ENCODE data around the gene ZNF136.

Gene ZNF136

GRCh38 chr19:12162882-12163806 is at the start of gene ZNF136:
ZNF136 (plus strand) TSS chr19:12163096; CDS start chr19:12163204, 108 bp downstream.
- DNase-seq: peak; percentile 85

DNA sequence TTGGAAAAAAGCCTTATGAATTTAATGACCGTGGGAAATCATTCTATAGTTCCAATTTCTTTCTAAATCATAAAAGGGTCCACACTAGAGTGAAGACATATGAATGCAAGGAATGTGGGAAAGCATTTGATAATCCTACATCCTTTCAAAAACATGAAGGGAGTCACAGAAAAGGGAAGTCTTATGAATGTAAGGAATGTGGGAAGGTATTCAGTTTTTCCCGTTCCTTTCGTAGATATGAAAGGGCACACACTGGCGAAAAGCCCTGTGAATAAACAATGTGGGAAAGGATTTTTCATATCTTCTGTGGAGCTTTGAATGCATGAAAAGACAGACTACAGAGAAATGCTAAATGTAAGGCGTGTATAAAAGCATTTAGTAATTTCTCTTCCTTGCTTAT is 49.8 kb upstream of the ZNF136 start:
- DNase-seq: no peak

DNA sequence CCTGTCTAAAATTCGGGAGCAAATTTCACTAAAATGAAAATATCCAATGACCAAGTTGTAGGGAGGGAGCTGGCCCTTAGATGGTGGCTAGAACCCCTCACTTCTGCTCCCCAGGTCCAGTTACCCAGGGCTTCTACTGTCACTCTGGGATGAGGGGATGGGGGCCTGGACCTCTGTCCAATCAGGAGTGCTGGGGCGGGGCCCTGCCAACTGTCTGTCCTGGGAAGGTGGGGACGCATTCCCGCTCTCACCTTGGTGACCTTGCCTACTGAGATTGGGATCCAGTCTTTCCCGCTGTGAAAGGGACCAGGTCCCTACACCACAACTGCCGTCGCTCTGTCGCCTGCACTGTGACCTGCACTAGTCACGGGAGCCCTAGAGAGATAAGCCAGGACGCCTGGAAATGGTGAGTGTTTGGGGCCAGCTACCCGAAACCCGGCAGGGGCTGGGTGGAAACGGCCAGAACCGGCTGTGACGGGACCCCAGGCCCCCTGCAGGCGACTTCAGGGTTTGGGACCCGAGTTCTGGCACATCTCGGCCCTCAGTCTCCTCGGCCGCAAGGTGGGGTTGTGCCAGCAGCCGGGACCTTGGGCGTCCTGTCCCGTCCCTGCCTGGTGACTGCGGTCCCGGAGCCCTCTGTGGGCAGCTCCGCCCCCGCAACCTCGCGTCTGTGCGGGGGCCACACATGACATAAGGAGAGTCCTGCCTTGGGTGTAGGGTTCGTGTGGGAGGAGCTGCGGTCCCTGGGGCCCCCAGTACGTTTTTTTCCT is 45.5 kb upstream of the ZNF136 start:
- no peak for DNase-seq

GRCh38 chr19:12126707-12127106 is 36.2 kb upstream of the ZNF136 start:
- no peak for DNase-seq

GRCh38 chr19:12133069-12133468 is 29.8 kb upstream of the ZNF136 start:
- DNase-seq: no peak

GRCh38 chr19:12137221-12137940 is 25.5 kb upstream of the ZNF136 start:
- no peak for DNase-seq

DNA sequence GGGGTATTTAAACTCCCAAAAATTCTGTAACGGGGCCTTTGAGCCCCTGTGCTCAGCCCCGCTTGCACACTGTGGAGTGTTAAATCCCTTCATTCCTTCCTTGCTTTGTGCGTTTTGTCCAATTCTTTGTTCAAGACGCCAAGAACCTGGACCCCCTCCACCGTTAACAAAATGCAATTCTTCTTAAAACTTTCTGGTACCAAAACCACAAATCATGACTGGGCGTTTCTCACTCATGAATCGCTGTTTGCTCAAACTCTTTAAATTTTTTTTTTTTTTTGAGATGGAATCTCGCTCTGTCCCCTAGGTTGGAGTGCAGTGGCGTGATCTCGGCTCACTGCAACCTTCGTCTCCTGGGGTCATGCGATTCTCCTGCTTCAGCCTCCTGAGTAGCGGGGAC is 23.6 kb upstream of the ZNF136 start:
- no peak for DNase-seq

DNA sequence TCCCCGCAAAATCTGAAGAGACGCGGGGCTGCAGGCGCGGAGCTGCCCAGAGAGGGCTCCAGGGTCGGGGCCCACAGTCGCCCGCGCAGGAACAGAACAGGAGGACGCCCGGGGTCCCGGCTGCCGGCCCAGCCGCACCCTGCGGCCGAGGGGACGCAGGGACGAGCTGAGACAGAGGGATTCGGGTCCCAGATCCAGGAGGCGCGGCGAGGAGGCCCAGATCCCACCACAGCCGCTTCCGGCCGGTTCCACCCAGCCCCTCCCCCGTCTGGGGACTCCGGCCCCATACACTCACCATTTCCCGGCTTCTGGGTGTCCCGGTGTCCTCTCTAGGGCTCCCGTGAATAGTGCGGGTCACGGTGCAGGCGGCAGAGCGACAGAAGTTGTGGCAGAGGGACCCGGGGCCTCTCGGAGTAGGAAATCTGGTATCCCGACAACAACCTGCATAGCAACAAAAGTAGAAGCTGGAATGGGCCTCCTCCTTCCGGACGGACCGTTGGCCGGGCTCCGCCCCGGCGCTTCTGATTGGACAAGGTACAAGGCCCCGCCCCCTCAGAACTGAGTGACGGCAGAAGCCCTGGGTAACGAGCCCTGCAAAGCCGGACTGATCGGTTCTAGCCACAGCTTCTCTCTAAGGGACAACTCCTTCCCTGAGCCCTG is 22.9 kb upstream of the ZNF136 start, which contains the start of gene ZNF20:
TSS of gene ZNF20 (minus strand) at position 466 of the 660 bp plus-strand sequence. CDS start at position 298, 168 bp downstream.
- peak; percentile 83 for DNase-seq

- peak; percentile 73 for DNase-seq
Observed at GRCh38 chr19:12140545-12141404, 22.1 kb upstream of the ZNF136 start.

DNA sequence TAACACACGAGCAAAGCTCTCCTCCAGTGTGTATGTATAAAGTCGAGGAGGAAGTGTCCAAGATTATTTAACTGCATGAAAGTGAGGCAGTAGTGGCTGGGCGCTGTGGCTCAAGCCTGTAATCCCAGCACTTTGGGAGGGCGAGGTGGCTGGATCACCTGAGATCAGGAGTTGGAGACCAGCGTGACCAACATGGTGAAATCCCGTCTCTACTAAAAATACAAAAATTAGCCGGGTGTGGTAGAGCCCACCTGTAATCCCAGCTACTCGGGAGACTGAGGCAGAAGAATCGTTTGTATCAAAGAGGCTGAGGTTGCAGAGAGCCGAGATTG is 21.5 kb upstream of the ZNF136 start:
- DNase-seq: no peak

DNA sequence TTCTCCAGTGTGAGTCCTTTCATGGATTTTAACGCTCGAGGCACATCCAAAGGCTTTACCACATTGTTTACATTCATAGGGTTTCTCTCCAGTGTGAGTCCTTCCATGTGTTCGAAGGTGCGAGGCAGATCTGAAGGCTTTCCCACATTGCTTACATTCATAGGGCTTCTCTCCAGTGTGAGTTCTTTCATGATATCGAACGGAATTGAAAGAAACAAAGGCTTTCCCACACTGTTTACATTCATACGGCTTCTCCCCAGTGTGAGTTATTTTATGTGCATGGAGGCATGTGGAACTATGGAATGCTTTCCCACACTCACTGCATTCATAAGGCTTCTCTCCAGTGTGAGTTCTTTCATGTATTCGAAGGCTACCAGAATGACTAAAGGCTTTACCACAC is 17.5 kb upstream of the ZNF136 start:
- no peak for DNase-seq

DNA sequence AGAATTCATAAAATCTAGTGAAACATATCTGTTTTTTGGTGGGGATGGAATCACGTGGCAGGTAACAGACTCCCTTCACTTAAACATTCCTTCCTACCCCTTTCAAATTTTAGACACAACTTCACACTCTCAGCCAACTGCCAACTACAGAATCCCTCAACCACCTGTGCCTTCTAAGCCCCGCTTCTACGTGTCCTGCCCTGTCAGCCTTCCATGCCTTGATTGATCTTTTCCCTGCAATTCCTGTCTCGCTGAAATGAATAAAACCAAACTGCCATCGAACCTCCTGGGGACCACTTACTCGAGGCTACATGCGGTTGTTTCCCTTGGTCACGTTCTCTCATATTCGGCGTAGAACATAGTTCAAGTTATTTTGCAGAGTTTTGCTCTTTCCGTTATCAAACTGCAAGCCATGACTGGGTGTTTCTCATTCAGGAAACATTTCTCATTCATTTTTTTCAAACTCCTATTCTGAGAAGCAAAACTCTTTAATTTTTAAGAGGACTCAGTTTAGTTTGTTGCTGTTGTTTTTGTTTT is 7.5 kb upstream of the ZNF136 start:
- DNase-seq: no peak

GRCh38 chr19:12156223-12157058 is 6.5 kb upstream of the ZNF136 start, which contains the start of gene ZNF625:
ZNF625 (minus strand) TSS chr19:12156734; CDS start chr19:12156558, 176 bp downstream.
- DNase-seq: no peak

DNA sequence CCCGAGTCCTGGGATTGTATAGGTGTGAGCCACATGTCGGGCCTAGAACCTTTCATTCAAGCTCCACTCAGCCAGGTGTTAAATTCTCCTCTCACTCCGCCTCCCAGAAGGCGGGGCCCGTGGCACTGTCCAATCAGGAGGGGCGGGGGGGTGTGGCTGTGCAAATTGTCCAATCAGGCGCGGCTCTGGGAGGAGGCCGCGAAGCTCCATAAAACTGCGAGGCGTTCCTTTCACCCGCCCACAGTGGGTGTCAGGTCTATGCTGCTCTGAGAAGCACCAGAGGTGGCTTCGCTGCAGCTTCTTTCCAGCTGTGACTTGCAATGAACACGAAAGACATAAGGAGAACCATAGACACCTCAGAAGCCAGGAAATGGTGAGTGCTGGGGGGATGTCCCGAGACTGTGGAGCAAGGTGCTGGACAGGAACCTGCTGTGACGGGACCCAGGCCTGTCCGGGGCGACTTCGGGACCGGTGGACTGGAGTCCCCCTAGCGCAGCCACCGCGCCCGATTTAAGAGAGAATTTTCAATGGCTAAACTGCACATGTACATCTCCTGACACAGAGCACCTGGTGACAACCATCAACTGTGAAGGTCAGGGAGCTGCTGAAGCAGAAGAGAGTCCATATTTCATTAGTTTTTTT is 3.0 kb upstream of the ZNF136 start:
- DNase-seq: no peak

GRCh38 chr19:12162513-12162881 is 399 bp upstream of the ZNF136 start:
- DNase-seq: no peak

GRCh38 chr19:12163826-12164225 is 930 bp downstream of the ZNF136 start:
- DNase-seq: no peak

DNA sequence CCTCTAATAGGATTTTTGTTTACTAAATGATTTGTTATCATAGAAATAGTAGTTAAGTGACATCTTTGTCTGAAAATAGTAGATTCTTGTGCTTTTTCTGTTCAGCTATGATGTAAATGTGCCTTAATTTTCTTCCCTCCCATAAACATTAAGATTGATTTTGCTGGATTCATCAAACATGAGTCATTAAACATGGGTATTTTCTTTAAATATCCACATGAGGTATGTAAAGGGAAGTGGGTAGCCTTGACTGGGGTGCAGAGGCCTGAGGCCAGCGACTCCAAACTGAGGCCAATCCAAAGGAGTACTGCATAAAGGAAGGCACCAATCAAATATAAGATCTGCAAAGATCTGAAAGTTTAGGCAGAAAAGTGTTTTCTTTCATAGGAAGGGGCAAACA is 3.7 kb downstream of the ZNF136 start:
- no peak for DNase-seq

DNA sequence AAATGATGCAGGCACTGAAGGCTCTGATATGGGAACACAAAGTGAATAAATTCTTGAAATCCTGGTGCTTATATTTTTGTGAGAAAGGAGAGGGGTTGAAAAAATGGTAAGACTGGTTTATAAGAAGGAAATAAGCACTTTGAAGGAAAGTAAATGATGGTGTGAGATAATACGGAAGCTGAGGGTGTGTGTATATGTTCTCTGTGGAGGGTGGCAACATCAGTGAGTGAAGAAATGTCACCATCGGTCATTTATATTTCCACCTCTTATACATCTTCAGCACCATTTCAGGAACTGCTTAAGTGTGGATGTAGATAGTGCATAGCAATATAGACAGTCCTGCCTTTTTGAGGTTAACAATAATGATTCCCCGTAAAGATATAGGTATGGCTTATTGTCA is 17.5 kb downstream of the ZNF136 start:
- DNase-seq: no peak

- DNase-seq: no peak
Observed at GRCh38 chr19:12187625-12188024, 24.7 kb downstream of the ZNF136 start.
